MV-4-11 (cell line): ENCODE data around the gene GEMIN5.
A peak's percentile ranks its signal among the peaks of the same experiment; 100 is the strongest.

Experiments
- DNase-seq: peaks from one replicate; lab custom pipeline; 2025; lab: John Stamatoyannopoulos, UW

Gene GEMIN5

DNA sequence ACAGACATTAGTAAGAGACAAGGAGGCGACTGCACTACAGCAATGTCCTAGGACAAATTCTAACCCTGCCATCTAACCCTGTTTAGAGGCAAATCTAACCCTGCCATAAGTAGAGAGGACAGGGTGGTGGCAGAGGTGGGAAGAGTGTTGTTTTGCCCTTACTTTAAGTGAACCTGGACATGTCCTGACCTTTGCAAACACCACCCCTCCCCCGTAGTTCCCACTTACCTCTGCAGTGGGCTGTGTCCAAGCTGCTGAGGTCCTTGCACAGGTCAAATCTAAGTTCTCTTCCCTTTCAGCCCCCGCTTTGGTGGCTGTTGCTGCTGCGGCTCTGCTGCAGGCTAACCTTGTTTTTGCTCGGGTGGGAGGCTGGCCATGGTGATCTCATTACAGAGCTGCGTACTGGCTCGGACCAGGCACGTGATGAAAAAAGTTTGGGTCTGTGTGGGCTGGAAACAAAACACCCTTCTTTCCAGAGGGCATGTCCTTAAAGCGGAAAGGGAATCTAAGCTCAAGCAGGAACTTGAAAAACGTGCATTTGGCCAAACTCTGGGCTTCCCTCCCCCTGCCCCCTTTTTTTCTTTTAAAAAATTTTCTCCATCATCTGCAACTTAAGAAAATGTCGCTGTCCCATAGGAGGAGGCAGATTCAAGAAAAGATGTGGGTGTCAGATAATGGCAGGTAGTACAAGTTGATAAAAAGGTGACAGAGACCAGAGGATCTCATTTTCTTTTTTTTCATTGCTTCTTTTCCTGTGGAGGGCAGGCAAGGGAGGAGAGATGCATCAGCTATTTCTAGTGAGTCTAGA lies 87.6 kb downstream of the GEMIN5 start, which contains the start of gene FAXDC2:
Gene FAXDC2, minus strand, starts transcription at position 349 of the 808 bp plus-strand sequence. CDS start 12,425 bp downstream, outside the sequence.
- DNase-seq: peak; percentile 65

DNA sequence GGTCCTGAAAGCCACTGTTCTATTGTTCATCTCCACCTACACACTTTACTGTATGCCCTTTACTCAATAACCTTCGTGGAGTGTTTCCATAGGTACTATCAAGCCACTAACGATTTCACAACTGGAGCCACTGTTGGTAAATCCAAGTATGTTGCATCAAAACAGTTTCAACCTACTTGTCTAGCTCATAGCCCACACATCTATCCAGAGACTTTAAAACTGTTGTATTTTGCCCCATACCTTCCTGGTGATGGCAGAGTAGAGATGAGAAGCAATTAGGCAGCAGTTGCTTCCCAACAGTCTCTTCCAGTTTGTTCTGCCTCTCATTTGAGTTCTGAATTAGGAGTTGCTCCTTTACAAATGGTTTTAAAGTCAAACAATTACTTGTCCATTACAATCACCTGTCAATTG lies 88.2 kb downstream of the GEMIN5 start:
- peak; percentile 48 for DNase-seq

DNA sequence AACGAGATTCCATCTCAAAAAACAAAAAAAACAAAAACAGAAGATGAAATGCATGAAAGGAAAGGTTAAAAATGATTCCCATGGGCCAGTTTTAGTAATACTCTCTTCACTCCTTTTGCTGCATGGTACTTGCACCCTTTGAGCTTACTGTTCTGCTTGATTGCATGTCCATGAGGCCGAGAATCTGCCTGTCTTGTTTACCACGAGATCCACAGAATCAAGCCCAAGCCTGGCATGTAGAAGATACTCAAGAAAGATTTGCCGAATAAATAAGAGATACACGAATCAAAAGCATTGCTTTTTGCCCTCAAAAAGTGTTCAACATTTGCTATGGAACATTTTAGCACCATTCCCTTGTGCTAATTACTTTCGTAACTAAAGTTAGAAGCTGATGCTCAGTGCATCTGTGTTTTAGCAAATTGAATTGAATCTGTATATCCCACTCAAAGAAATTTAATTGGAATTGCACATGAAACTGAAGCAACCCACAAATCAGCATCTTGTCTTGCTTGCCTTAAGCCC lies 88.7 kb downstream of the GEMIN5 start:
- no peak for DNase-seq

GRCh38 chr5:154844809-154845208 lies 93.2 kb downstream of the GEMIN5 start:
- no peak for DNase-seq

- no peak for DNase-seq
Observed at GRCh38 chr5:154842689-154843530, 95.1 kb downstream of the GEMIN5 start.

DNA sequence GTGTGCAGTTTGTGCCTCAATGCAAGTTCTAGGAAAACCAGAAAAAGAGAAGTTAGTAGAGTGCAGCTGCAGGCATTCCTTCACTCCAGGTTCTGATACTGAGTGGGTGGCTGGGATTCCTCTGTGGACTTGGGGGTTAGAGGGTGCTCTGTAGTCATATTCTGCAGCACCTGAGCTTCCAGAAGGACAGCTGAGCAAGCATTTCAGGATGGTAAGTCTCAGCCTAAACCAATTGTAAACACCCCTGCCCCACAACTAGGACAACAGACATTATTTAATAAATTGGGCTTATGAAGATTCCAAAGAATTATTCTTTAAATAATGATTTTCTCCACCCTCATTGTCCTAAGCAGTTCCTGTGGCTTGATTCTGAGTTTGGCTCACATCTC lies 96.7 kb downstream of the GEMIN5 start:
- DNase-seq: no peak

- no peak for DNase-seq
Observed at GRCh38 chr5:154840435-154841272, 97.4 kb downstream of the GEMIN5 start.
